ENCODE measurements around the gene CLEC4D.
"Not testable (repeated sequence)": the region's sequence is repeated elsewhere in the genome, so short reads cannot be mapped to it uniquely, and the experiment has no call there.

CLEC4D gene

GRCh38 chr12:8532045-8532444, 18.7 kb downstream of the CLEC4D start:
- DNase-seq (ENCODE audit: low spot score) = no peak

- DNase-seq (ENCODE audit: low spot score) = peak; percentile 47
These were observed 24.5 kb downstream of the CLEC4D start for GRCh38 chr12:8537820-8538219.

- peak; percentile 53 for DNase-seq (ENCODE audit: low spot score)
These were observed 27.5 kb downstream of the CLEC4D start, which contains the start of gene CLEC4E for GRCh38 chr12:8540831-8541230. Gene CLEC4E, minus strand, starts transcription at chr12:8540905. Its CDS starts 108 bp downstream, at chr12:8540797.

GRCh38 chr12:8541562-8541961, 28.3 kb downstream of the CLEC4D start:
- no peak for DNase-seq (ENCODE audit: low spot score)

- peak; percentile 79 for DNase-seq (ENCODE audit: low spot score)
These were observed 31.0 kb downstream of the CLEC4D start for GRCh38 chr12:8544295-8544694.

GRCh38 chr12:8546591-8546990, 33.3 kb downstream of the CLEC4D start:
- DNase-seq (ENCODE audit: low spot score) = no peak

GRCh38 chr12:8547645-8548044, 34.3 kb downstream of the CLEC4D start:
- DNase-seq (ENCODE audit: low spot score) = no peak

- peak; percentile 44 for DNase-seq (ENCODE audit: low spot score)
These were observed 34.9 kb downstream of the CLEC4D start for GRCh38 chr12:8548192-8548591.

GRCh38 chr12:8549381-8549780, 36.1 kb downstream of the CLEC4D start:
- peak; percentile 24 for DNase-seq (ENCODE audit: low spot score)

GRCh38 chr12:8553088-8553627, 39.9 kb downstream of the CLEC4D start:
- DNase-seq (ENCODE audit: low spot score) = peak; percentile 16

- peak; percentile 79 for DNase-seq (ENCODE audit: low spot score)
These were observed 41.3 kb downstream of the CLEC4D start for GRCh38 chr12:8554451-8555195.

- peak; percentile 33 for DNase-seq (ENCODE audit: low spot score)
These were observed 43.3 kb downstream of the CLEC4D start for GRCh38 chr12:8556531-8557097.

- DNase-seq (ENCODE audit: low spot score) = no peak
These were observed 46.4 kb downstream of the CLEC4D start for GRCh38 chr12:8559676-8560075.

GRCh38 chr12:8561011-8561410, 47.7 kb downstream of the CLEC4D start:
- DNase-seq (ENCODE audit: low spot score) = no peak

GRCh38 chr12:8562310-8562709, 49.0 kb downstream of the CLEC4D start:
- DNase-seq (ENCODE audit: low spot score) = no peak

- DNase-seq (ENCODE audit: low spot score) = no peak
These were observed 50.1 kb downstream of the CLEC4D start for GRCh38 chr12:8563356-8563755.

- DNase-seq (ENCODE audit: low spot score) = no peak
These were observed 51.4 kb downstream of the CLEC4D start for GRCh38 chr12:8564656-8565055.

- not testable (repeated sequence) for DNase-seq (ENCODE audit: low spot score)
These were observed 52.7 kb downstream of the CLEC4D start for GRCh38 chr12:8566052-8566451.

- no peak for DNase-seq (ENCODE audit: low spot score)
These were observed 53.2 kb downstream of the CLEC4D start for GRCh38 chr12:8566525-8566924.

Data from kidney tubule cell (primary cell).